Measurements from ENCODE around the gene ADH7. TPM values are rescaled to one million over a fixed set of nuclear protein-coding genes. Genes with fewer than 3 reads are reported as not detected.

ADH7 gene
- total and polyA plus RNA-seq, 2 of the 8 experiments (the other 6 are each of a cell fraction or from before 2014, with no cell fraction given), result not detected

- Histone ChIP-seq H3K9me3 (ENCODE audit: insufficient read depth in 2 of 2, low read depth in 1 of 2, low read length in 1 of 2) (peaks cover 8% of the 10 kb centered on the region in 2 experiments; a peak in 3 of 4 replicates), H4K5ac (ENCODE audit: insufficient read length, low read depth, low read length) (no peak overlapping the region), H3K4me3 (ENCODE audit: extremely low read depth in 1 of 4, insufficient read depth in 2 of 4, low read depth in 3 of 4, low read length in 4 of 4) (no peak overlapping the region), H3K36me3 (ENCODE audit: control insufficient read depth in 2 of 4, insufficient read depth in 4 of 4, low read length in 3 of 4) (no peaks in the 10 kb centered on the region; a peak in 1 of 8 replicates), H3K14ac (ENCODE audit: insufficient read length) (no peak overlapping the region), H3K4ac (replicated peaks; ENCODE audit: insufficient read length, low read depth, low read length) (no peak overlapping the region), H2AK5ac (ENCODE audit: low read depth, low read length) (no peak overlapping the region), H4K8ac (ENCODE audit: extremely low read depth, insufficient read depth, low read length) (no peak overlapping the region), H3K56ac (replicated peaks; ENCODE audit: insufficient read length, low read depth, low read length) (no peak overlapping the region), H3K27me3 (replicated peaks in 1 of 4; ENCODE audit: control insufficient read depth in 3 of 4, extremely low read depth in 1 of 4, insufficient read depth in 3 of 4, low read length in 3 of 4) (no peaks in the 10 kb centered on the region), H3K79me2 (ENCODE audit: control insufficient read depth in 1 of 2, insufficient read depth in 2 of 2, low read length in 2 of 2) (no peaks in the 10 kb centered on the region), H4K20me1 (replicated peaks in 1 of 2; ENCODE audit: control insufficient read depth in 1 of 2, insufficient read depth in 2 of 2, low read length in 2 of 2) (no peaks in the 10 kb centered on the region), H2AFZ (ENCODE audit: low read length) (no peak overlapping the region), H2BK20ac (ENCODE audit: low read length) (no peak overlapping the region), H3K9ac (replicated peaks in 1 of 4; ENCODE audit: extremely low read depth in 1 of 4, low read depth in 3 of 4, low read length in 3 of 4) (no peak overlapping the region), H3K4me2 (ENCODE audit: insufficient read depth in 1 of 2, low read depth in 2 of 2, low read length in 2 of 2) (no peak overlapping the region), H3K18ac (ENCODE audit: extremely low read depth, low read length) (no peak overlapping the region), H2BK120ac (replicated peaks; ENCODE audit: low read depth, low read length) (no peak overlapping the region), H2BK15ac (ENCODE audit: low read length) (no peak overlapping the region), H2BK12ac (ENCODE audit: low read depth, low read length) (no peak overlapping the region), H3K23ac (ENCODE audit: insufficient read length) (no peak overlapping the region), H3K79me1 (ENCODE audit: low read depth, low read length) (no peaks in the 10 kb centered on the region), H4K91ac (replicated peaks; ENCODE audit: insufficient read length, low read length) (no peak overlapping the region), H3K23me2 (ENCODE audit: low read depth, low read length) (no peaks in the 10 kb centered on the region), H3K4me1 (replicated peaks in 1 of 4; ENCODE audit: control insufficient read depth in 3 of 4, insufficient read depth in 4 of 4, low read length in 3 of 4) (no peaks in the 10 kb centered on the region), H2BK5ac (ENCODE audit: low read depth, low read length) (no peak overlapping the region), H3K27ac (ENCODE audit: low read depth, low read length) (no peak overlapping the region)
- no peak for DNase-seq (ENCODE audit: low read depth in 1 of 2, low spot score in 2 of 2)
- TF ChIP-seq CHD2 (IDR thresholded peaks at IDR 0.05; ENCODE audit: low read length), result no peak
- TF ChIP-seq TAF1 (IDR thresholded peaks at IDR 0.05; ENCODE audit: low read depth, low read length), result no peak
- no peak for TF ChIP-seq KDM5A (IDR thresholded peaks at IDR 0.05; ENCODE audit: low read length)
- ChIA-PET POLR2A (ENCODE audit: partially characterized antibody) (no interaction called here), CTCF (ENCODE audit: partially characterized antibody) (interaction anchor here (1.0 kb wide), 1 partner anchor 15 kb away, joined by 3 read pairs; no protein-coding TSS in a partner anchor)
- no peak for FAIRE-seq
These were observed 72.4 kb downstream of the ADH7 start for GRCh38 chr4:99362768-99363167.

Other genes with a start within 250 kb of the ADH7 start
- gene ADH6, start 216.1 kb downstream of the ADH7 start, total RNA-seq (2021; fragmentation: NEBNext Ultra II Directional; extraction: Animal tissue kit (Norgen Biotek cat#: 25700)), result not detected in 2 replicates
- gene ADH6, start 216.1 kb downstream of the ADH7 start, polyA plus RNA-seq (2011; rRNA removed), result 0.06 TPM in 1 of 2 replicates, not detected in the other
- not detected in 2 replicates for gene ADH1A, start 144.4 kb downstream of the ADH7 start, total RNA-seq (2021; fragmentation: NEBNext Ultra II Directional; extraction: Animal tissue kit (Norgen Biotek cat#: 25700))
- gene ADH1A, start 144.4 kb downstream of the ADH7 start, polyA plus RNA-seq (2011; rRNA removed), result not detected in 2 replicates
- not detected in 2 replicates for gene ADH1B, start 113.9 kb downstream of the ADH7 start, total RNA-seq (2021; fragmentation: NEBNext Ultra II Directional; extraction: Animal tissue kit (Norgen Biotek cat#: 25700))
- not detected in 2 replicates for gene ADH1B, start 113.9 kb downstream of the ADH7 start, polyA plus RNA-seq (2011; rRNA removed)
- gene ADH1C, start 82.6 kb downstream of the ADH7 start, total RNA-seq (2021; fragmentation: NEBNext Ultra II Directional; extraction: Animal tissue kit (Norgen Biotek cat#: 25700)), result not detected in 2 replicates
- not detected in 2 replicates for gene ADH1C, start 82.6 kb downstream of the ADH7 start, polyA plus RNA-seq (2011; rRNA removed)
- not detected in 2 replicates for gene C4orf17, start 75.7 kb upstream of the ADH7 start, total RNA-seq (2021; fragmentation: NEBNext Ultra II Directional; extraction: Animal tissue kit (Norgen Biotek cat#: 25700))
- gene C4orf17, start 75.7 kb upstream of the ADH7 start, polyA plus RNA-seq (2011; rRNA removed), result not detected in 2 replicates
- 3.3 and 3.8 TPM in 2 replicates for gene TRMT10A, start 128.7 kb upstream of the ADH7 start, total RNA-seq (2021; fragmentation: NEBNext Ultra II Directional; extraction: Animal tissue kit (Norgen Biotek cat#: 25700))
- 0.75 and 1.5 TPM in 2 replicates for gene TRMT10A, start 128.7 kb upstream of the ADH7 start, polyA plus RNA-seq (2011; rRNA removed)
- gene MTTP, start 139.5 kb upstream of the ADH7 start, total RNA-seq (2021; fragmentation: NEBNext Ultra II Directional; extraction: Animal tissue kit (Norgen Biotek cat#: 25700)), result 0.26 and 0.50 TPM in 2 replicates
- 0.08 and 0.12 TPM in 2 replicates for gene MTTP, start 139.5 kb upstream of the ADH7 start, polyA plus RNA-seq (2011; rRNA removed)
- gene C4orf54, start 222.5 kb upstream of the ADH7 start, total RNA-seq (2021; fragmentation: NEBNext Ultra II Directional; extraction: Animal tissue kit (Norgen Biotek cat#: 25700)), result not detected in 2 replicates
- gene C4orf54, start 222.5 kb upstream of the ADH7 start, polyA plus RNA-seq (2011; rRNA removed), result not detected in 2 replicates

All from H1 (cell line).